ENCODE results near the gene ASPSCR1. TPM values are rescaled to one million over a fixed set of nuclear protein-coding genes. Genes with fewer than 3 reads are reported as not detected.

ASPSCR1 gene
- total and polyA plus RNA-seq, 2 of the 4 experiments (the other 2 are of a cell fraction), result 7.2 to 17.2 TPM

GRCh38 chr17:82050152-82050760 lies 72.8 kb downstream of the ASPSCR1 start:
- Histone ChIP-seq H3K27ac (ENCODE audit: insufficient read depth, low read length) (no peak overlapping the region), H2BK120ac (ENCODE audit: low read depth, low read length) (no peak overlapping the region), H2BK20ac (ENCODE audit: low read depth, low read length) (no peak overlapping the region), H4K5ac (ENCODE audit: low read depth, low read length) (peak overlapping the region; percentile 81), H3K23ac (ENCODE audit: low read depth, low read length) (peak overlapping the region; percentile 64), H3K9me3 (ENCODE audit: control insufficient read depth, insufficient read depth, low read length) (no peaks in the 10 kb centered on the region), H3K18ac (ENCODE audit: low read depth, low read length) (no peak overlapping the region), H3K4me3 (ENCODE audit: insufficient read depth, low read depth, low read length) (peak overlapping the region; percentile 99), H3K9me1 (ENCODE audit: insufficient read depth, low read length) (peaks cover 7% of the 10 kb centered on the region), H3K36me3 (ENCODE audit: control insufficient read depth, insufficient read depth, low read length) (peaks cover 46% of the 10 kb centered on the region), H4K91ac (ENCODE audit: insufficient read depth, low read depth, low read length) (0 out of 2 replicates have a peak overlapping the region, but pooled peaks have one; percentile 23), H3K9ac (ENCODE audit: low read depth, low read length) (0 out of 2 replicates have a peak overlapping the region, but pooled peaks have one; percentile 65), H4K8ac (ENCODE audit: low read depth in 2 of 2, low read length in 2 of 2) (peak overlapping the region; percentile 71 to 91; a peak in 3 of 4 replicates), H3K4me1 (ENCODE audit: control insufficient read depth, insufficient read depth, low read length) (peaks cover 18% of the 10 kb centered on the region), H3K27me3 (ENCODE audit: control insufficient read depth, insufficient read depth, low read length) (no peaks in the 10 kb centered on the region), H3K4ac (ENCODE audit: low read depth, low read length) (peak overlapping the region; percentile 87), H2BK5ac (ENCODE audit: low read depth, low read length, poor library complexity, severe bottlenecking) (peak overlapping the region; percentile 56), H3K14ac (replicated peaks; ENCODE audit: low read depth, low read length) (no peak overlapping the region), H2AFZ (replicated peaks; ENCODE audit: low read length, poor library complexity) (peak overlapping the region; percentile 77), H3K4me2 (ENCODE audit: low read depth, low read length) (peak overlapping the region; percentile 91; the same call in 1 of the 2 replicates), H4K20me1 (ENCODE audit: insufficient read depth, low read length) (peaks cover 7% of the 10 kb centered on the region), H3K79me1 (ENCODE audit: low read depth in 1 of 2, low read length in 2 of 2) (peaks cover 14 to 41% of the 10 kb centered on the region in 2 experiments), H2AK9ac (replicated peaks; ENCODE audit: low read depth, low read length, poor library complexity) (peak overlapping the region; percentile 100), H3K56ac (ENCODE audit: extremely low read depth, insufficient read depth, low read length) (no peak overlapping the region), H2AK5ac (ENCODE audit: low read depth, low read length) (peak overlapping the region; percentile 96), H2BK15ac (ENCODE audit: low read depth, low read length) (no peak overlapping the region)
- 91% methylated on average over 23 of the region's 28 CpGs; no CpG with 5 or more reads in 1 of the 2 experiments for whole genome bisulfite sequencing, 2 experiments (ENCODE audit: extremely low coverage in 2 of 2, insufficient read length in 1 of 2)
- no peak for DNase-seq
- dilution Hi-C loops (cut with HindIII; ENCODE audit: low sequenced_read_pairs, unreplicated experiment) (no loop called here), intact Hi-C loops (cut with micrococcal nuclease) (no loop called here), in situ Hi-C loops (cut with MboI; ENCODE audit: low sequenced_read_pairs) (no loop called here)
- BruUV-seq (replicated peaks), result no TSS peak
- ATAC-seq (ENCODE audit: low read depth), result no peak
- ChIA-PET CTCF (no interaction called here), POLR2A (ENCODE audit: unreplicated experiment) (no interaction called here)
- no peak for TF ChIP-seq NFE2L2 (IDR thresholded peaks at IDR 0.05; ENCODE audit: low read depth, low read length)
- no peak for TF ChIP-seq MXI1 (IDR thresholded peaks at IDR 0.05; ENCODE audit: borderline replicate concordance, low read depth, low read length)
- no peak for TF ChIP-seq MAZ (IDR thresholded peaks at IDR 0.05; ENCODE audit: borderline replicate concordance, low read depth, low read length)
- TF ChIP-seq, protein P1, sequence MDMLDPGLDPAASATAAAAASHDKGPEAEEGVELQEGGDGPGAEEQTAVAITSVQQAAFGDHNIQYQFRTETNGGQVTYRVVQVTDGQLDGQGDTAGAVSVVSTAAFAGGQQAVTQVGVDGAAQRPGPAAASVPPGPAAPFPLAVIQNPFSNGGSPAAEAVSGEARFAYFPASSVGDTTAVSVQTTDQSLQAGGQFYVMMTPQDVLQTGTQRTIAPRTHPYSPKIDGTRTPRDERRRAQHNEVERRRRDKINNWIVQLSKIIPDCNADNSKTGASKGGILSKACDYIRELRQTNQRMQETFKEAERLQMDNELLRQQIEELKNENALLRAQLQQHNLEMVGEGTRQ (IDR thresholded peaks at IDR 0.05; ENCODE audit: low read depth, low read length), result no peak
- TF ChIP-seq CHD1 (IDR thresholded peaks at IDR 0.05; ENCODE audit: low read depth, low read length), result no peak
- no peak for TF ChIP-seq ELK1 (IDR thresholded peaks at IDR 0.05; ENCODE audit: borderline replicate concordance, low read depth, low read length)
- TF ChIP-seq, protein P2, sequence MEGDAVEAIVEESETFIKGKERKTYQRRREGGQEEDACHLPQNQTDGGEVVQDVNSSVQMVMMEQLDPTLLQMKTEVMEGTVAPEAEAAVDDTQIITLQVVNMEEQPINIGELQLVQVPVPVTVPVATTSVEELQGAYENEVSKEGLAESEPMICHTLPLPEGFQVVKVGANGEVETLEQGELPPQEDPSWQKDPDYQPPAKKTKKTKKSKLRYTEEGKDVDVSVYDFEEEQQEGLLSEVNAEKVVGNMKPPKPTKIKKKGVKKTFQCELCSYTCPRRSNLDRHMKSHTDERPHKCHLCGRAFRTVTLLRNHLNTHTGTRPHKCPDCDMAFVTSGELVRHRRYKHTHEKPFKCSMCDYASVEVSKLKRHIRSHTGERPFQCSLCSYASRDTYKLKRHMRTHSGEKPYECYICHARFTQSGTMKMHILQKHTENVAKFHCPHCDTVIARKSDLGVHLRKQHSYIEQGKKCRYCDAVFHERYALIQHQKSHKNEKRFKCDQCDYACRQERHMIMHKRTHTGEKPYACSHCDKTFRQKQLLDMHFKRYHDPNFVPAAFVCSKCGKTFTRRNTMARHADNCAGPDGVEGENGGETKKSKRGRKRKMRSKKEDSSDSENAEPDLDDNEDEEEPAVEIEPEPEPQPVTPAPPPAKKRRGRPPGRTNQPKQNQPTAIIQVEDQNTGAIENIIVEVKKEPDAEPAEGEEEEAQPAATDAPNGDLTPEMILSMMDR (conservative IDR thresholded peaks at IDR 0.05; ENCODE audit: low read depth, low read length), result no peak
- TF ChIP-seq FOS (IDR thresholded peaks at IDR 0.05; ENCODE audit: low read depth, low read length), result no peak
- TF ChIP-seq CEBPB (IDR thresholded peaks at IDR 0.05; ENCODE audit: low read depth, low read length), result no peak
- TF ChIP-seq MAFK (IDR thresholded peaks at IDR 0.05; ENCODE audit: low read depth, low read length), result no peak
- TF ChIP-seq RAD21 (IDR thresholded peaks at IDR 0.05; ENCODE audit: low read length), result no peak
